Hematopoietic multipotent progenitor cell treated with erythropoietin and hydrocortisone succinate and interleukin-3 and kit ligand, for 6 days (in vitro differentiated cells): ENCODE data around the gene CPS1.

Experiments
- DNase-seq: peaks from one replicate; pipeline ENCODE4 v3.0.0-alpha.2; 2015

Gene CPS1

GRCh38 chr2:210713122-210713521, 156.7 kb downstream of the CPS1 start:
- no peak for DNase-seq

- no peak for DNase-seq
Measured at GRCh38 chr2:210715560-210716082, 159.2 kb downstream of the CPS1 start.

DNA sequence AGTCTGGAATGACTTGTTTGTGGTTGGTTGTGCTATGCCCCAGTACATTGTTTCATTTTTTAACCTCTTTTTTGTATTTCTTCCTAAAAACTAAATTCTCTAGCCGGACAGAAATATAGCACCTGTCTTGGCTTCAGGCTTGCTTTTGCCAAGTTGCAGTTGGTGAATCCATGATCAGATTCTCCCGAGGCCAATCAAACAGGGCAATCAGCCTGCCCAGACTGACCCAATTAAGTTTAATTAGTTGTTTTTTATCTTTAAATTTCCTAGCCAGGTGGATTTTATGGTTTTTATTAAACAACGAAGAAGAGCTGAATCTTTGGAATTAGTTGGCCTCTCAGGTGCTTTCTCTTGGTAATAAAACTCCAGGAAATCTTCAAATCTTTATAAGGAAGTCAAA, 162.1 kb downstream of the CPS1 start:
- DNase-seq, result no peak

- DNase-seq, result no peak
Measured at GRCh38 chr2:210722092-210722491, 165.7 kb downstream of the CPS1 start.

DNA sequence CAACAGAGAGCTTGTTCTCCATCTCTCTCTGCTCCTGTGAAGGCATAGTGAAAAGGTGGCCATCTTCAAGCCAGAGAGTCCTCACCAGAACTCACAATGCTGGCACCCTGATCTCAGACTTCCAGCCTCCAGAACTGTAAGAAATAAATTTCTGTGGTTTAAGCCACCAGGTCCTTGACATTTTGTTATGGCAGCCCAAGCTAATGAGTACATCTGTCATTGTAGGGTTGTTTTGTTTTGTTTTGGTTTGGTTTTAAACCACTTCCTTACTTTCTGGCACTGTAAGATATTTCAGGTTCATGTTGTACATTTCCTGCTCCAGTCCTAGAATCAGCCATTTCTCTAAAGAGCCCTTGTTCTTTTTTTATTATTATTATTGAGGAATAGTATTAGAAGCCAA, 171.2 kb downstream of the CPS1 start:
- DNase-seq, result no peak
